MM.1S (cell line): ENCODE results near the gene CERS6.

Source experiments
- DNase-seq: peaks from one replicate; pipeline ENCODE4 v3.0.0-alpha.2; 2015
- H2AFZ ChIP-seq: fragments of 300-600 bp; sonication (generic); 2 replicates; pipeline ENCODE4 v1.6.0; 2016; ENCODE audit warnings: antibody characterized with exemption, low read length
- H3F3A ChIP-seq: fragments of 300-600 bp; sonication (generic); 2 replicates; pipeline ENCODE4 v1.6.1; 2016; ENCODE audit warnings: mild to moderate bottlenecking, antibody characterized with exemption, low read length, moderate library complexity, mixed read lengths; ENCODE audit not compliant: insufficient read depth
- H3K27ac ChIP-seq: fragments of 300-600 bp; sonication (generic); 2 replicates; pipeline ENCODE4 v1.5.1; 2016; ENCODE audit warnings: mild to moderate bottlenecking, low read length
- H3K27me3 ChIP-seq: fragments of 300-600 bp; sonication (generic); replicated peaks from 2 replicates; pipeline ENCODE4 v1.6.0; 2016; ENCODE audit warnings: low read length; ENCODE audit not compliant: insufficient read depth
- H3K36me3 ChIP-seq: fragments of 300-600 bp; sonication (generic); replicated peaks from 2 replicates; pipeline ENCODE4 v1.6.1; 2016; ENCODE audit warnings: mild to moderate bottlenecking, low read length, mixed read lengths; ENCODE audit not compliant: insufficient read depth
- H3K4me1 ChIP-seq: fragments of 300-600 bp; sonication (generic); 2 replicates; pipeline ENCODE4 v1.6.1; 2016; ENCODE audit warnings: low read length, mixed read lengths
- H3K4me2 ChIP-seq: fragments of 300-600 bp; sonication (generic); 2 replicates; pipeline ENCODE4 v1.6.0; 2016; ENCODE audit warnings: low read depth, low read length
- H3K4me3 ChIP-seq: fragments of 300-600 bp; sonication (generic); 2 replicates; pipeline ENCODE4 v1.5.1; 2016; ENCODE audit warnings: low read length, mixed read lengths
- H3K79me2 ChIP-seq: fragments of 300-600 bp; sonication (generic); 2 replicates; pipeline ENCODE4 v1.6.1; 2016; ENCODE audit warnings: mixed run types, low read length, mixed read lengths
- H3K9ac ChIP-seq: fragments of 300-600 bp; sonication (generic); 2 replicates; pipeline ENCODE4 v1.6.1; 2016; ENCODE audit warnings: low read length, mixed read lengths
- H3K9me2 ChIP-seq: fragments of 300-600 bp; sonication (generic); replicated peaks from 2 replicates; pipeline ENCODE4 v1.6.1; 2016; ENCODE audit warnings: mild to moderate bottlenecking, low read length, mixed read lengths; ENCODE audit not compliant: insufficient read depth
- H3K9me3 ChIP-seq: fragments of 300-600 bp; sonication (generic); replicated peaks from 2 replicates; pipeline ENCODE4 v1.6.1; 2016; ENCODE audit warnings: mild to moderate bottlenecking, low read length, mixed read lengths; ENCODE audit not compliant: insufficient read depth
- H4K20me1 ChIP-seq: fragments of 300-600 bp; sonication (generic); 2 replicates; pipeline ENCODE4 v1.6.1; 2016; ENCODE audit warnings: mild to moderate bottlenecking, low read length, moderate library complexity, mixed read lengths; ENCODE audit not compliant: insufficient read depth
- EZH2 ChIP-seq: fragments of 300-600 bp; sonication (generic); optimal IDR thresholded peaks from 2 replicates; pipeline ENCODE3; 2017; ENCODE audit warnings: low read depth, mild to moderate bottlenecking, antibody characterized with exemption, low read length, mixed read lengths
- EZH2phosphoT487 ChIP-seq: fragments of 300-600 bp; sonication (generic); IDR thresholded peaks from 2 replicates; pipeline ENCODE4 v1.6.1; 2018; ENCODE audit warnings: antibody characterized with exemption, low read length
- TF ChIP-seq, protein P1 (sequence below): fragments of 300-600 bp; sonication (generic); IDR thresholded peaks from 2 replicates; pipeline ENCODE4 v1.5.1; 2016; ENCODE audit warnings: antibody characterized with exemption, low read length, mixed read lengths

CERS6 gene

DNA sequence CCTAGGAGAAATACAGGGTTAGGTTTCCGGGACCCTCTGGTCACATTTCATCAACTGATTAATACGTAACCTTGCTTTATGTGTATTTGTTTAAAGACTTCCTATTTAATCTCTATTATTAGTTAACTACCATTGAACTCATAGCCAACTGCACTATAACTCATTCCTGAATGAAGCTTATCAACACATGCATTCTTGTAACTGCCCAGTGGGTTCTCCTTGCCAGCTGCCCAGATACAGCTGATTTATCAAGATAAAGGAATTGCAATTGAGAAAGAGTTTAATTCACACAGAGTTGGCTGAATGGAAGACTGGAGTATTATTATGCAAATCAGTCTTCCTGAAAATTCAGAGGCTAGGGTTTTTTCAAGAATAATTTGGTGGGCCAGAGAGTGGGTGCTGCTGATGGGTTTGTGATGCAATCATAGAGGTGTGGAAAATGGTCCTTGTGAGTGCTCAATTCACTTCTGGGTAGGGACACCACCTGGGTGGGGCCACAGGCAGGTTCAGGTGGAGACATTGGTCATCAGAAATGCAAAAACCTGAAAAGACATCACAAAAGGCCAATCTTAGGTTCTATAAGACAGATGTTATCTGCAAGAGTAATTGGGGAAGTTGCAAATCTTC is 325.2 kb downstream of the CERS6 start:
- Histone ChIP-seq H3K27me3 (no peaks in the 10 kb centered on the region), H3K4me2 (no peak overlapping the region), H4K20me1 (no peaks in the 10 kb centered on the region), H3K4me3 (no peak overlapping the region), H3K9me2 (no peaks in the 10 kb centered on the region), H3K27ac (no peak overlapping the region), H3K4me1 (no peaks in the 10 kb centered on the region), H3K79me2 (no peaks in the 10 kb centered on the region), H3F3A (no peaks in the 10 kb centered on the region), H3K36me3 (no peaks in the 10 kb centered on the region), H2AFZ (no peak overlapping the region), H3K9me3 (no peaks in the 10 kb centered on the region), H3K9ac (no peak overlapping the region)
- DNase-seq, result no peak
- TF ChIP-seq EZH2phosphoT487 (no peak), EZH2 (no peak)
- TF ChIP-seq, protein P1, sequence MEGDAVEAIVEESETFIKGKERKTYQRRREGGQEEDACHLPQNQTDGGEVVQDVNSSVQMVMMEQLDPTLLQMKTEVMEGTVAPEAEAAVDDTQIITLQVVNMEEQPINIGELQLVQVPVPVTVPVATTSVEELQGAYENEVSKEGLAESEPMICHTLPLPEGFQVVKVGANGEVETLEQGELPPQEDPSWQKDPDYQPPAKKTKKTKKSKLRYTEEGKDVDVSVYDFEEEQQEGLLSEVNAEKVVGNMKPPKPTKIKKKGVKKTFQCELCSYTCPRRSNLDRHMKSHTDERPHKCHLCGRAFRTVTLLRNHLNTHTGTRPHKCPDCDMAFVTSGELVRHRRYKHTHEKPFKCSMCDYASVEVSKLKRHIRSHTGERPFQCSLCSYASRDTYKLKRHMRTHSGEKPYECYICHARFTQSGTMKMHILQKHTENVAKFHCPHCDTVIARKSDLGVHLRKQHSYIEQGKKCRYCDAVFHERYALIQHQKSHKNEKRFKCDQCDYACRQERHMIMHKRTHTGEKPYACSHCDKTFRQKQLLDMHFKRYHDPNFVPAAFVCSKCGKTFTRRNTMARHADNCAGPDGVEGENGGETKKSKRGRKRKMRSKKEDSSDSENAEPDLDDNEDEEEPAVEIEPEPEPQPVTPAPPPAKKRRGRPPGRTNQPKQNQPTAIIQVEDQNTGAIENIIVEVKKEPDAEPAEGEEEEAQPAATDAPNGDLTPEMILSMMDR, result no peak

DNA sequence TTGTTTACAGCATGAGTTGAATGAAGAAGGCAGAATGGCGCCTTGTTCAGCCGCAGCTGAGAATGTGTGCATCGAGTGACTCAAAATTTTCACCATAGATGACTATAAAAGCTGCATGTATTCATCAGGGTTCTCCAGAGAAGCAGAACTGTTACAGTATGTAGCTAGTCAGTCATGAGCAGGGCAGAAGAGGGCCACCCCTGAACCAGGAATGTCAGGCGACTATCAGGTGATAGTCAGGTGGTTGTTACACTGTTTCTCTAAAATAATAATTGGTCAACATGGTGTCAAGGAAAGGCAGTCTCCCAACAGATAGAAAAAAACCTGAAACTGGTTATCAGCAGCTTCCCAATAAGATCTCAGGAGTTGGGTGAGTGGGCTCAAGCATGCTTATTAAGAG is 326.2 kb downstream of the CERS6 start:
- TF ChIP-seq EZH2phosphoT487 (no peak), EZH2 (no peak)
- TF ChIP-seq, protein P1, result no peak
- Histone ChIP-seq H3K27ac (no peak overlapping the region), H3K9me3 (no peaks in the 10 kb centered on the region)

DNA sequence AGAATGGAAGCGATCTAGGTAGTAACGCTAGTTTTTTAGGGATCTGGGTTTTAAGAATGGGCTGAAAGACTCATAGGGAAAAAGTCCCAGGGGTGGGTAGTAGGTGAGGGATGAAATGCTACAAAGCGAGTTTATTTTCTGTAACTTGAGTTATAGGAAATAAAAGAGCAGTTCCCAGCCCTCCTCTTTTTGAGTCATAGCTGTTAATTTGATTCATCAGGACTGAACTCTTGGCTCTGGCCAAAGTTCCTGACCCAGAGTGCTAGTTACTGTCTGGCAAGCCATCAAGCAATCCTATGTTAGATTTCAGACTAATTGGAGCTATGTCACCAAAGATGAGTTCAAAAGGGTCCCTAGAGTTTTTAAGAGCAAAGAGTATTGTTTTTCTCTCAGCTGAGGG is 328.9 kb downstream of the CERS6 start:
- no peak overlapping the region for H2AFZ ChIP-seq
- H3K4me3 ChIP-seq, result no peak overlapping the region
- no peaks in the 10 kb centered on the region for H3K9me3 ChIP-seq
- no peaks in the 10 kb centered on the region for H3K79me2 ChIP-seq
- H4K20me1 ChIP-seq, result no peaks in the 10 kb centered on the region
- no peaks in the 10 kb centered on the region for H3F3A ChIP-seq
- no peak for TF ChIP-seq EZH2phosphoT487
- TF ChIP-seq EZH2, result no peak
- TF ChIP-seq, protein P1, result no peak
- no peaks in the 10 kb centered on the region for H3K9me2 ChIP-seq
- H3K4me1 ChIP-seq, result no peaks in the 10 kb centered on the region
- H3K27me3 ChIP-seq, result no peaks in the 10 kb centered on the region
- no peak overlapping the region for H3K9ac ChIP-seq
- no peaks in the 10 kb centered on the region for H3K36me3 ChIP-seq
- H3K27ac ChIP-seq, result no peak overlapping the region
- no peak overlapping the region for H3K4me2 ChIP-seq
- DNase-seq, result no peak

More for the DNA sequence above, 326.2 kb downstream of the CERS6 start:
- H3K9ac ChIP-seq, result no peak overlapping the region
- DNase-seq, result no peak
- H4K20me1 ChIP-seq, result no peaks in the 10 kb centered on the region
- H3K4me2 ChIP-seq, result no peak overlapping the region
- no peak overlapping the region for H3K4me3 ChIP-seq
- no peaks in the 10 kb centered on the region for H3K4me1 ChIP-seq
- H3F3A ChIP-seq, result no peaks in the 10 kb centered on the region
- H2AFZ ChIP-seq, result no peak overlapping the region
- H3K36me3 ChIP-seq, result no peaks in the 10 kb centered on the region
- H3K79me2 ChIP-seq, result no peaks in the 10 kb centered on the region
- no peaks in the 10 kb centered on the region for H3K27me3 ChIP-seq
- H3K9me2 ChIP-seq, result no peaks in the 10 kb centered on the region
